GM06990 (cell line): ENCODE results near the gene EDN2.

Experiments used
- DNase-seq: peaks from one replicate; pipeline ENCODE4 v3.0.0-alpha.2; 2011; ENCODE audit not compliant: insufficient read length; ENCODE audit errors: extremely low read depth
- H3K27me3 ChIP-seq: replicated peaks from 2 replicates; pipeline ENCODE4 v1.6.0; 2011; ENCODE audit warnings: low read length; ENCODE audit not compliant: control insufficient read depth, insufficient read depth
- H3K36me3 ChIP-seq: 2 replicates; pipeline ENCODE4 v1.5.1; 2011; ENCODE audit warnings: low read length; ENCODE audit not compliant: control insufficient read depth, insufficient read depth
- H3K4me3 ChIP-seq: replicated peaks from 2 replicates; pipeline ENCODE4 v1.5.1; 2011; ENCODE audit warnings: low read depth, mild to moderate bottlenecking, control low read depth, low read length
- TF ChIP-seq, protein P1 (sequence below): IDR thresholded peaks from 2 replicates; pipeline ENCODE4 v1.5.1; 2011; ENCODE audit warnings: low read length, control low read depth, mild to moderate bottlenecking, inconsistent platforms; ENCODE audit not compliant: insufficient read depth, poor library complexity, severe bottlenecking

The EDN2 gene

GRCh38 chr1:41500378-41500777 lies 15.9 kb upstream of the EDN2 start:
- Histone ChIP-seq H3K27me3 (no peaks in the 10 kb centered on the region; the same call in 1 of the 2 replicates), H3K36me3 (no peaks in the 10 kb centered on the region), H3K4me3 (no peak overlapping the region)
- TF ChIP-seq, protein P1, sequence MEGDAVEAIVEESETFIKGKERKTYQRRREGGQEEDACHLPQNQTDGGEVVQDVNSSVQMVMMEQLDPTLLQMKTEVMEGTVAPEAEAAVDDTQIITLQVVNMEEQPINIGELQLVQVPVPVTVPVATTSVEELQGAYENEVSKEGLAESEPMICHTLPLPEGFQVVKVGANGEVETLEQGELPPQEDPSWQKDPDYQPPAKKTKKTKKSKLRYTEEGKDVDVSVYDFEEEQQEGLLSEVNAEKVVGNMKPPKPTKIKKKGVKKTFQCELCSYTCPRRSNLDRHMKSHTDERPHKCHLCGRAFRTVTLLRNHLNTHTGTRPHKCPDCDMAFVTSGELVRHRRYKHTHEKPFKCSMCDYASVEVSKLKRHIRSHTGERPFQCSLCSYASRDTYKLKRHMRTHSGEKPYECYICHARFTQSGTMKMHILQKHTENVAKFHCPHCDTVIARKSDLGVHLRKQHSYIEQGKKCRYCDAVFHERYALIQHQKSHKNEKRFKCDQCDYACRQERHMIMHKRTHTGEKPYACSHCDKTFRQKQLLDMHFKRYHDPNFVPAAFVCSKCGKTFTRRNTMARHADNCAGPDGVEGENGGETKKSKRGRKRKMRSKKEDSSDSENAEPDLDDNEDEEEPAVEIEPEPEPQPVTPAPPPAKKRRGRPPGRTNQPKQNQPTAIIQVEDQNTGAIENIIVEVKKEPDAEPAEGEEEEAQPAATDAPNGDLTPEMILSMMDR = no peak
- DNase-seq = no peak

GRCh38 chr1:41499591-41499990 lies 15.1 kb upstream of the EDN2 start:
- no peak for DNase-seq
- H3K27me3 ChIP-seq = no peaks in the 10 kb centered on the region; the same call in 1 of the 2 replicates
- TF ChIP-seq, protein P1 = no peak
- H3K4me3 ChIP-seq = no peak overlapping the region
- H3K36me3 ChIP-seq = no peaks in the 10 kb centered on the region

- Histone ChIP-seq H3K36me3 (no peaks in the 10 kb centered on the region), H3K4me3 (no peak overlapping the region), H3K27me3 (no peaks in the 10 kb centered on the region; the same call in 1 of the 2 replicates)
- TF ChIP-seq, protein P1 = no peak
- no peak for DNase-seq
Observed at GRCh38 chr1:41498804-41499203, 14.3 kb upstream of the EDN2 start.

- TF ChIP-seq, protein P1 = no peak
- H3K4me3 ChIP-seq = no peak overlapping the region
- H3K36me3 ChIP-seq = no peaks in the 10 kb centered on the region
- H3K27me3 ChIP-seq = no peaks in the 10 kb centered on the region; the same call in 1 of the 2 replicates
- DNase-seq = no peak
Observed at GRCh38 chr1:41498391-41498790, 13.9 kb upstream of the EDN2 start.

- DNase-seq = no peak
- no peaks in the 10 kb centered on the region for H3K36me3 ChIP-seq
- H3K27me3 ChIP-seq = no peaks in the 10 kb centered on the region; the same call in 1 of the 2 replicates
- no peak overlapping the region for H3K4me3 ChIP-seq
- TF ChIP-seq, protein P1 = no peak
Observed at GRCh38 chr1:41497461-41498030, 13.1 kb upstream of the EDN2 start.

- no peak for DNase-seq
- no peaks in the 10 kb centered on the region; the same call in 1 of the 2 replicates for H3K27me3 ChIP-seq
- TF ChIP-seq, protein P1 = no peak
- H3K36me3 ChIP-seq = no peaks in the 10 kb centered on the region
- H3K4me3 ChIP-seq = no peak overlapping the region
Observed at GRCh38 chr1:41497056-41497440, 12.6 kb upstream of the EDN2 start.
